MM.1S (cell line): ENCODE measurements around the gene P2RY6.

Experiments used
- DNase-seq: peaks from one replicate; pipeline ENCODE4 v3.0.0-alpha.2; 2015
- H2AFZ ChIP-seq: fragments of 300-600 bp; sonication (generic); 2 replicates; pipeline ENCODE4 v1.6.0; 2016; ENCODE audit warnings: antibody characterized with exemption, low read length
- H3F3A ChIP-seq: fragments of 300-600 bp; sonication (generic); 2 replicates; pipeline ENCODE4 v1.6.1; 2016; ENCODE audit warnings: mild to moderate bottlenecking, antibody characterized with exemption, low read length, moderate library complexity, mixed read lengths; ENCODE audit not compliant: insufficient read depth
- H3K27ac ChIP-seq: fragments of 300-600 bp; sonication (generic); 2 replicates; pipeline ENCODE4 v1.5.1; 2016; ENCODE audit warnings: mild to moderate bottlenecking, low read length
- H3K27me3 ChIP-seq: fragments of 300-600 bp; sonication (generic); replicated peaks from 2 replicates; pipeline ENCODE4 v1.6.0; 2016; ENCODE audit warnings: low read length; ENCODE audit not compliant: insufficient read depth
- H3K36me3 ChIP-seq: fragments of 300-600 bp; sonication (generic); replicated peaks from 2 replicates; pipeline ENCODE4 v1.6.1; 2016; ENCODE audit warnings: mild to moderate bottlenecking, low read length, mixed read lengths; ENCODE audit not compliant: insufficient read depth
- H3K4me1 ChIP-seq: fragments of 300-600 bp; sonication (generic); 2 replicates; pipeline ENCODE4 v1.6.1; 2016; ENCODE audit warnings: low read length, mixed read lengths
- H3K4me2 ChIP-seq: fragments of 300-600 bp; sonication (generic); 2 replicates; pipeline ENCODE4 v1.6.0; 2016; ENCODE audit warnings: low read depth, low read length
- H3K4me3 ChIP-seq: fragments of 300-600 bp; sonication (generic); 2 replicates; pipeline ENCODE4 v1.5.1; 2016; ENCODE audit warnings: low read length, mixed read lengths
- H3K79me2 ChIP-seq: fragments of 300-600 bp; sonication (generic); 2 replicates; pipeline ENCODE4 v1.6.1; 2016; ENCODE audit warnings: mixed run types, low read length, mixed read lengths
- H3K9ac ChIP-seq: fragments of 300-600 bp; sonication (generic); 2 replicates; pipeline ENCODE4 v1.6.1; 2016; ENCODE audit warnings: low read length, mixed read lengths
- H3K9me2 ChIP-seq: fragments of 300-600 bp; sonication (generic); replicated peaks from 2 replicates; pipeline ENCODE4 v1.6.1; 2016; ENCODE audit warnings: mild to moderate bottlenecking, low read length, mixed read lengths; ENCODE audit not compliant: insufficient read depth
- H3K9me3 ChIP-seq: fragments of 300-600 bp; sonication (generic); replicated peaks from 2 replicates; pipeline ENCODE4 v1.6.1; 2016; ENCODE audit warnings: mild to moderate bottlenecking, low read length, mixed read lengths; ENCODE audit not compliant: insufficient read depth
- H4K20me1 ChIP-seq: fragments of 300-600 bp; sonication (generic); 2 replicates; pipeline ENCODE4 v1.6.1; 2016; ENCODE audit warnings: mild to moderate bottlenecking, low read length, moderate library complexity, mixed read lengths; ENCODE audit not compliant: insufficient read depth
- EZH2 ChIP-seq: fragments of 300-600 bp; sonication (generic); optimal IDR thresholded peaks from 2 replicates; pipeline ENCODE3; 2017; ENCODE audit warnings: low read depth, mild to moderate bottlenecking, antibody characterized with exemption, low read length, mixed read lengths
- EZH2phosphoT487 ChIP-seq: fragments of 300-600 bp; sonication (generic); IDR thresholded peaks from 2 replicates; pipeline ENCODE4 v1.6.1; 2018; ENCODE audit warnings: antibody characterized with exemption, low read length
- TF ChIP-seq, protein P1 (sequence below): fragments of 300-600 bp; sonication (generic); IDR thresholded peaks from 2 replicates; pipeline ENCODE4 v1.5.1; 2016; ENCODE audit warnings: antibody characterized with exemption, low read length, mixed read lengths

Gene P2RY6

GRCh38 chr11:73338279-73338678 lies 66.1 kb downstream of the P2RY6 start:
- Histone ChIP-seq H3K4me1 (no peaks in the 10 kb centered on the region), H3K4me3 (no peak overlapping the region), H3K36me3 (no peaks in the 10 kb centered on the region), H4K20me1 (no peaks in the 10 kb centered on the region), H3K4me2 (no peak overlapping the region), H3K9ac (no peak overlapping the region), H3F3A (no peaks in the 10 kb centered on the region), H2AFZ (no peak overlapping the region), H3K9me2 (no peaks in the 10 kb centered on the region), H3K27me3 (no peaks in the 10 kb centered on the region), H3K9me3 (no peaks in the 10 kb centered on the region), H3K27ac (no peak overlapping the region), H3K79me2 (no peaks in the 10 kb centered on the region)
- no peak for DNase-seq
- TF ChIP-seq, protein P1, sequence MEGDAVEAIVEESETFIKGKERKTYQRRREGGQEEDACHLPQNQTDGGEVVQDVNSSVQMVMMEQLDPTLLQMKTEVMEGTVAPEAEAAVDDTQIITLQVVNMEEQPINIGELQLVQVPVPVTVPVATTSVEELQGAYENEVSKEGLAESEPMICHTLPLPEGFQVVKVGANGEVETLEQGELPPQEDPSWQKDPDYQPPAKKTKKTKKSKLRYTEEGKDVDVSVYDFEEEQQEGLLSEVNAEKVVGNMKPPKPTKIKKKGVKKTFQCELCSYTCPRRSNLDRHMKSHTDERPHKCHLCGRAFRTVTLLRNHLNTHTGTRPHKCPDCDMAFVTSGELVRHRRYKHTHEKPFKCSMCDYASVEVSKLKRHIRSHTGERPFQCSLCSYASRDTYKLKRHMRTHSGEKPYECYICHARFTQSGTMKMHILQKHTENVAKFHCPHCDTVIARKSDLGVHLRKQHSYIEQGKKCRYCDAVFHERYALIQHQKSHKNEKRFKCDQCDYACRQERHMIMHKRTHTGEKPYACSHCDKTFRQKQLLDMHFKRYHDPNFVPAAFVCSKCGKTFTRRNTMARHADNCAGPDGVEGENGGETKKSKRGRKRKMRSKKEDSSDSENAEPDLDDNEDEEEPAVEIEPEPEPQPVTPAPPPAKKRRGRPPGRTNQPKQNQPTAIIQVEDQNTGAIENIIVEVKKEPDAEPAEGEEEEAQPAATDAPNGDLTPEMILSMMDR, result no peak
- TF ChIP-seq EZH2phosphoT487 (no peak), EZH2 (no peak)

DNA sequence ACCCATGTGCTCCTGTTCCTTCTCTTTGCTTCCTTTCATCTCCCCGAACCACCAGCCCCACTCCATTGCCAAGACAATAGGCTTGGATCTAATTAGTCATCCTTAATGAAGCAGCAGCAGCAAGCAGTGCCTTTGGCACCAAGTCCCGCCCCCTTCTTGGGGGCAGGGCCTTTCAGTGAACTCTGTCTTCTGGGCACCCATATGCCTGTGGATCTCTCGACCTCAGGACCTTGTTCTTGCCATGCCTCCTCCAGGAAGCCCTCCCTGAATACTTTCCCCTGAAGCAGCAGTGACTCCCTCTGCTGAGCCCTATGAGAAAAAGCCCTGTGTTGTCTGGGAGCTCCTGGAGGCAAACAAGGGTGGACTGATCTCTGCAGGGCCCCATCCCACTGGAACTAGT lies 68.0 kb downstream of the P2RY6 start:
- H3K9me2 ChIP-seq, result no peaks in the 10 kb centered on the region
- no peak overlapping the region for H2AFZ ChIP-seq
- no peak overlapping the region for H3K4me3 ChIP-seq
- H3K4me2 ChIP-seq, result no peak overlapping the region
- no peaks in the 10 kb centered on the region for H3K79me2 ChIP-seq
- no peak overlapping the region for H3K9ac ChIP-seq
- no peak overlapping the region for H3K27ac ChIP-seq
- no peaks in the 10 kb centered on the region for H3K36me3 ChIP-seq
- no peaks in the 10 kb centered on the region for H3F3A ChIP-seq
- DNase-seq, result no peak
- H3K4me1 ChIP-seq, result no peaks in the 10 kb centered on the region
- no peaks in the 10 kb centered on the region for H3K27me3 ChIP-seq
- no peaks in the 10 kb centered on the region for H4K20me1 ChIP-seq
- no peaks in the 10 kb centered on the region for H3K9me3 ChIP-seq
- TF ChIP-seq EZH2 (no peak), EZH2phosphoT487 (no peak)
- TF ChIP-seq, protein P1, result no peak

DNA sequence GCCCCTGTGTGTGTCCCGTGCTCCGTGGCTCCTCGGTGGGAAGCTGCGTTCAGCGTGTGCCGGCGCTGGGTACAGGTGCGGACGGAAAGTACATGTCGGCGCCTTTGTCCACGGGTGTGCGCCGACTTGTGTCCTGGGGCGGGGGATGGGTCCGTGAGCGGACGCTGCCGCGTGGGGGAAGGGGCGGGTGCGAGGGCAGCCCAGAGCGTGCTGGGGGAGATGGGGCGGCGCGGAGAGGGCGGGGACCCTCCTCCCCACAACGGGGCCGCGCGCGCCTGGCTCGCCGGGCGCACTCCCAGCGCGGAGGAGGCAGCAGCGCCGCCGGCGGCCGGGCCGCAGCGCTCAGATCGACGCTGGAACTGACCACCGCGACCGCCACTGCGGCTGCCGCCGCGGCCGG lies 70.5 kb downstream of the P2RY6 start:
- Histone ChIP-seq H3K4me3 (no peak overlapping the region), H3K4me1 (no peaks in the 10 kb centered on the region), H3F3A (no peaks in the 10 kb centered on the region), H3K9ac (no peak overlapping the region), H3K27ac (no peak overlapping the region), H2AFZ (no peak overlapping the region), H3K79me2 (no peaks in the 10 kb centered on the region), H3K9me3 (no peaks in the 10 kb centered on the region), H3K4me2 (no peak overlapping the region), H3K27me3 (no peaks in the 10 kb centered on the region), H3K9me2 (no peaks in the 10 kb centered on the region), H3K36me3 (no peaks in the 10 kb centered on the region), H4K20me1 (no peaks in the 10 kb centered on the region)
- TF ChIP-seq EZH2phosphoT487 (no peak), EZH2 (no peak)
- TF ChIP-seq, protein P1, result no peak
- DNase-seq, result no peak
